ENCODE data around the gene KATNB1. TPM values are rescaled to one million over a fixed set of nuclear protein-coding genes. Genes with fewer than 3 reads are reported as not detected.

Gene KATNB1
- total RNA-seq, 1 experiment from 2014 or later: 32.2 TPM

GRCh38 chr16:57686577-57686976 is 49.0 kb upstream of the KATNB1 start:
- H3K4me1 ChIP-seq (ENCODE audit: control insufficient read depth in 1 of 2, insufficient read depth in 2 of 2, low read length in 2 of 2): no peaks in the 10 kb centered on the region
- ChIA-PET RAD21 (ENCODE audit: low non-redundant PET in 1 of 2, low total read pairs in 2 of 2, uncharacterized antibody in 2 of 2, unreplicated experiment in 2 of 2) (no interaction called here), CTCF (no interaction called here), POLR2A (no interaction called here)
- no peaks in the 10 kb centered on the region for H3K36me3 ChIP-seq (ENCODE audit: control insufficient read depth in 1 of 2, insufficient read depth in 2 of 2, low read length in 2 of 2)
- DNase-seq (ENCODE audit: low read depth, low spot score) (no peak), ATAC-seq (no peak)
- BruUV-seq (replicated peaks): no TSS peak
- H3K9ac ChIP-seq (ENCODE audit: low read length): no peak overlapping the region
- no peaks in the 10 kb centered on the region for H3K9me2 ChIP-seq (ENCODE audit: insufficient read depth)
- intact Hi-C loops (cut with micrococcal nuclease): no loop called here
- H3K4me3 ChIP-seq (replicated peaks in 1 of 2; ENCODE audit: low read depth in 1 of 2, low read length in 2 of 2): no peak overlapping the region
- no peaks in the 10 kb centered on the region for H3K9me3 ChIP-seq (ENCODE audit: control insufficient read depth in 1 of 2, insufficient read depth in 1 of 2, low read depth in 1 of 2, low read length in 2 of 2)
- no peak overlapping the region for H2AFZ ChIP-seq (ENCODE audit: low read depth, low read length, poor library complexity, severe bottlenecking)
- no peaks in the 10 kb centered on the region for H4K20me1 ChIP-seq (ENCODE audit: insufficient read depth)
- no peaks in the 10 kb centered on the region for H3K79me2 ChIP-seq (ENCODE audit: insufficient read depth, low read length)
- no peaks in the 10 kb centered on the region for H3K27me3 ChIP-seq (ENCODE audit: insufficient read depth, low read length)
- H3K27ac ChIP-seq (ENCODE audit: low read depth, low read length): no peak overlapping the region
- TF ChIP-seq SIN3A (IDR thresholded peaks at IDR 0.05; ENCODE audit: low read depth) (no peak), POLR2AphosphoS5 (IDR thresholded peaks at IDR 0.05; ENCODE audit: low read depth, low read length) (no peak), YY1 (IDR thresholded peaks at IDR 0.05; ENCODE audit: extremely low read depth, insufficient replicate concordance, low read depth, low read length) (no peak), EZH2phosphoT487 (IDR thresholded peaks at IDR 0.05; ENCODE audit: borderline replicate concordance) (no peak), SRF (IDR thresholded peaks at IDR 0.05; ENCODE audit: low read depth) (no peak), RAD21 (IDR thresholded peaks at IDR 0.05; ENCODE audit: low read depth) (no peak), SP1 (IDR thresholded peaks at IDR 0.05; ENCODE audit: low read depth) (no peak), ZNF274 (IDR thresholded peaks at IDR 0.05; ENCODE audit: low read depth, low read length) (no peak), POLR2A (IDR thresholded peaks at IDR 0.05; ENCODE audit: borderline replicate concordance, extremely low read depth, insufficient read depth, insufficient read length) (no peak), JUND (IDR thresholded peaks at IDR 0.05) (no peak)
- no peak overlapping the region for H3K4me2 ChIP-seq (ENCODE audit: low read length)

- H3K79me2 ChIP-seq (ENCODE audit: insufficient read depth, low read length): no peaks in the 10 kb centered on the region
- ChIA-PET CTCF (no interaction called here), RAD21 (ENCODE audit: low non-redundant PET in 1 of 2, low total read pairs in 2 of 2, uncharacterized antibody in 2 of 2, unreplicated experiment in 2 of 2) (no interaction called here), POLR2A (no interaction called here)
- no peak overlapping the region for H3K27ac ChIP-seq (ENCODE audit: low read depth, low read length)
- no peak overlapping the region for H3K4me3 ChIP-seq (replicated peaks in 1 of 2; ENCODE audit: low read depth in 1 of 2, low read length in 2 of 2)
- no peaks in the 10 kb centered on the region for H3K9me2 ChIP-seq (ENCODE audit: insufficient read depth)
- no peaks in the 10 kb centered on the region for H4K20me1 ChIP-seq (ENCODE audit: insufficient read depth)
- H3K9me3 ChIP-seq (ENCODE audit: control insufficient read depth in 1 of 2, insufficient read depth in 1 of 2, low read depth in 1 of 2, low read length in 2 of 2): no peaks in the 10 kb centered on the region
- ATAC-seq (no peak), DNase-seq (ENCODE audit: low read depth, low spot score) (no peak)
- no peak overlapping the region for H3K4me2 ChIP-seq (ENCODE audit: low read length)
- BruUV-seq (replicated peaks): no TSS peak
- H3K36me3 ChIP-seq (ENCODE audit: control insufficient read depth in 1 of 2, insufficient read depth in 2 of 2, low read length in 2 of 2): no peaks in the 10 kb centered on the region
- H3K9ac ChIP-seq (ENCODE audit: low read length): no peak overlapping the region
- no peaks in the 10 kb centered on the region for H3K27me3 ChIP-seq (ENCODE audit: insufficient read depth, low read length)
- H2AFZ ChIP-seq (ENCODE audit: low read depth, low read length, poor library complexity, severe bottlenecking): no peak overlapping the region
- H3K4me1 ChIP-seq (ENCODE audit: control insufficient read depth in 1 of 2, insufficient read depth in 2 of 2, low read length in 2 of 2): no peaks in the 10 kb centered on the region
- intact Hi-C loops (cut with micrococcal nuclease): no loop called here
- TF ChIP-seq EZH2phosphoT487 (IDR thresholded peaks at IDR 0.05; ENCODE audit: borderline replicate concordance) (no peak), SRF (IDR thresholded peaks at IDR 0.05; ENCODE audit: low read depth) (no peak), SIN3A (IDR thresholded peaks at IDR 0.05; ENCODE audit: low read depth) (no peak), ATF3 (IDR thresholded peaks at IDR 0.05) (no peak), YY1 (IDR thresholded peaks at IDR 0.05; ENCODE audit: extremely low read depth, insufficient replicate concordance, low read depth, low read length) (no peak), ZFX (IDR thresholded peaks at IDR 0.05) (no peak), POLR2AphosphoS5 (IDR thresholded peaks at IDR 0.05; ENCODE audit: low read depth, low read length) (no peak), SP1 (IDR thresholded peaks at IDR 0.05; ENCODE audit: low read depth) (no peak), ZNF274 (IDR thresholded peaks at IDR 0.05; ENCODE audit: low read depth, low read length) (no peak), FOSL1 (IDR thresholded peaks at IDR 0.05; ENCODE audit: low read depth) (no peak), RAD21 (IDR thresholded peaks at IDR 0.05; ENCODE audit: low read depth) (no peak), MAX (IDR thresholded peaks at IDR 0.05) (no peak), ZBTB33 (IDR thresholded peaks at IDR 0.05; ENCODE audit: extremely low read depth, insufficient replicate concordance, low read length) (no peak), CBX3 (IDR thresholded peaks at IDR 0.05; ENCODE audit: low read depth) (no peak), CTCF (IDR thresholded peaks at IDR 0.05 in 2 of 3, conservative IDR thresholded peaks at IDR 0.05 in 1 of 3; ENCODE audit: borderline replicate concordance in 1 of 3, insufficient read depth in 1 of 3, low read depth in 2 of 3, low read length in 2 of 3) (no peak)
Observed at GRCh38 chr16:57687363-57687929, 48.1 kb upstream of the KATNB1 start.
